A673 (cell line): Measurements from ENCODE around the gene SLC26A4. TPM values are rescaled to one million over a fixed set of nuclear protein-coding genes. Genes with fewer than 3 reads are reported as not detected.

ENCODE experiments used
- BruUV-seq: library from RNA; stranded (reverse); fragments of 400-500 nt; replicated peaks from 2 replicates; lab custom pipeline; 2021; lab: Mats Ljungman, UMichigan
- CTCF ChIA-PET: fragments of 300-600 bp; sonication (Branson Sonifier 250); formaldehyde crosslinking; loops from one replicate; lab custom pipeline; 2022; ENCODE audit warnings: antibody characterized with exemption; lab: Charles Lee
- POLR2A ChIA-PET: fragments of 300-600 bp; sonication (Branson Sonifier 250); formaldehyde crosslinking; loops from one replicate; lab custom pipeline; 2022; ENCODE audit warnings: antibody characterized with exemption; ENCODE audit not compliant: low non-redundant PET; lab: Charles Lee
- DNase-seq: peaks from one replicate; pipeline ENCODE4 v3.0.0-alpha.2; 2015; ENCODE audit warnings: low spot score
- H3K27ac ChIP-seq: fragments of 200-600 bp; sonication (generic); 2 replicates; pipeline ENCODE4 v1.5.1; 2016; ENCODE audit warnings: mixed run types, low read depth, mild to moderate bottlenecking, mixed read lengths, antibody characterized with exemption, low read length; ENCODE audit not compliant: poor library complexity, severe bottlenecking
- H3K27me3 ChIP-seq: fragments of 200-600 bp; sonication (generic); replicated peaks from 2 replicates; pipeline ENCODE4 v1.6.1; 2017; ENCODE audit warnings: mixed run types, low read depth, mild to moderate bottlenecking, mixed read lengths, antibody characterized with exemption, low read length; ENCODE audit not compliant: insufficient read depth, poor library complexity
- H3K36me3 ChIP-seq: fragments of 200-600 bp; sonication (generic); 2 replicates; pipeline ENCODE4 v1.6.1; 2016; ENCODE audit warnings: mixed run types, mild to moderate bottlenecking, mixed read lengths, antibody characterized with exemption, low read length; ENCODE audit not compliant: insufficient read depth, poor library complexity, severe bottlenecking
- H3K4me1 ChIP-seq: fragments of 200-600 bp; sonication (generic); 2 replicates; pipeline ENCODE4 v1.6.1; 2017; ENCODE audit warnings: mixed run types, mild to moderate bottlenecking, mixed read lengths, antibody characterized with exemption, low read length; ENCODE audit not compliant: insufficient read depth, poor library complexity, severe bottlenecking
- H3K4me3 ChIP-seq: fragments of 200-600 bp; sonication (generic); 2 replicates; pipeline ENCODE4 v1.5.1; 2016; ENCODE audit warnings: low read depth, mixed run types, mild to moderate bottlenecking, mixed read lengths, low read length; ENCODE audit not compliant: poor library complexity, severe bottlenecking
- H3K9me3 ChIP-seq: fragments of 200-600 bp; sonication (generic); 2 replicates; pipeline ENCODE4 v1.6.1; 2016; ENCODE audit warnings: mixed run types, low read depth, mild to moderate bottlenecking, mixed read lengths, antibody characterized with exemption, low read length; ENCODE audit not compliant: poor library complexity, severe bottlenecking
- EZH2 ChIP-seq: fragments of 200-600 bp; sonication (generic); IDR thresholded peaks from 2 replicates; pipeline ENCODE4 v1.6.1; 2017; ENCODE audit warnings: borderline replicate concordance, low read depth, mild to moderate bottlenecking, mixed read lengths, antibody characterized with exemption, low read length; ENCODE audit not compliant: poor library complexity, severe bottlenecking
- intact Hi-C: fragments of 100-400 bp; cut with micrococcal nuclease; formaldehyde crosslinking; loops from one replicate; pipeline ENCODE4 v1.10.0; 2022; ENCODE audit not compliant: unreplicated experiment
- total RNA-seq: library from RNA; stranded (reverse); gene quantifications from 2 replicates; pipeline ENCODE4 v1.2.3, GENCODE V29; 2021
- TF ChIP-seq, protein P1 (sequence below): fragments of 300-800, 200-600 bp; sonication (generic); conservative IDR thresholded peaks from 2 replicates; pipeline ENCODE4 v1.5.1; 2017; ENCODE audit warnings: low read depth, mild to moderate bottlenecking, antibody characterized with exemption, low read length, moderate library complexity, mixed read lengths

Gene SLC26A4
- total RNA-seq, 1 experiment from 2014 or later, result not detected

DNA sequence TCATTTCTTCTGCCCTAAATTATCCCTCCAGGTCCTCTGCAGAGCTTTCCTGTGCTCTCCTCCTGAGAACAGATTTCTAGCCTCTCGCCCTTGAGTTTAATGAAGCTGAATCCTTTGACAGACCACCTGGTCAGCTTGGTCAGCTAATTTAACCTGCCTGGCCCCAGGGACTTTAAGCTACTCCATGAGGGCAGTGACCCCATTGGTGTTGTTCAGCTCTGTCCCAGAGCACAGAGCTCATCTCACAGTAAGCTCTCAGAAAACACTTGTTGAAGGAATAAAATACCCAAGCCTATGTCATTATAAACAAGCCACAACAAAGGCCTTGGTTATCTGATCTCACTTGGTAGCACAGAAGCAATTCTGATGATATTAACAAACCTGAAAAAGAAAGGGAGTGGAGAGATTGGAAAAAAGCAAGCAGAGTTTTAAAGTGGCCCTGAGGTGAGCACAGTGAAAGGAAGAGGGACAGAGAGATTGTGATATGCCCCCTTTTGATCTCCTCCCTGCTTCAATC is 24.4 kb downstream of the SLC26A4 start:
- no peak for TF ChIP-seq EZH2
- TF ChIP-seq, protein P1, sequence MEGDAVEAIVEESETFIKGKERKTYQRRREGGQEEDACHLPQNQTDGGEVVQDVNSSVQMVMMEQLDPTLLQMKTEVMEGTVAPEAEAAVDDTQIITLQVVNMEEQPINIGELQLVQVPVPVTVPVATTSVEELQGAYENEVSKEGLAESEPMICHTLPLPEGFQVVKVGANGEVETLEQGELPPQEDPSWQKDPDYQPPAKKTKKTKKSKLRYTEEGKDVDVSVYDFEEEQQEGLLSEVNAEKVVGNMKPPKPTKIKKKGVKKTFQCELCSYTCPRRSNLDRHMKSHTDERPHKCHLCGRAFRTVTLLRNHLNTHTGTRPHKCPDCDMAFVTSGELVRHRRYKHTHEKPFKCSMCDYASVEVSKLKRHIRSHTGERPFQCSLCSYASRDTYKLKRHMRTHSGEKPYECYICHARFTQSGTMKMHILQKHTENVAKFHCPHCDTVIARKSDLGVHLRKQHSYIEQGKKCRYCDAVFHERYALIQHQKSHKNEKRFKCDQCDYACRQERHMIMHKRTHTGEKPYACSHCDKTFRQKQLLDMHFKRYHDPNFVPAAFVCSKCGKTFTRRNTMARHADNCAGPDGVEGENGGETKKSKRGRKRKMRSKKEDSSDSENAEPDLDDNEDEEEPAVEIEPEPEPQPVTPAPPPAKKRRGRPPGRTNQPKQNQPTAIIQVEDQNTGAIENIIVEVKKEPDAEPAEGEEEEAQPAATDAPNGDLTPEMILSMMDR, result no peak
- no peak overlapping the region for H3K4me3 ChIP-seq
- BruUV-seq, result no TSS peak
- no peaks in the 10 kb centered on the region for H3K27me3 ChIP-seq
- DNase-seq, result no peak
- ChIA-PET POLR2A (no interaction called here), CTCF (interaction anchor here (0.6 kb wide), 1 partner anchor 684 kb away, joined by 3 read pairs; no protein-coding TSS in a partner anchor)
- H3K36me3 ChIP-seq, result no peaks in the 10 kb centered on the region
- H3K4me1 ChIP-seq, result no peaks in the 10 kb centered on the region
- intact Hi-C loops, result no loop called here
- H3K9me3 ChIP-seq, result no peaks in the 10 kb centered on the region
- H3K27ac ChIP-seq, result no peak overlapping the region

DNA sequence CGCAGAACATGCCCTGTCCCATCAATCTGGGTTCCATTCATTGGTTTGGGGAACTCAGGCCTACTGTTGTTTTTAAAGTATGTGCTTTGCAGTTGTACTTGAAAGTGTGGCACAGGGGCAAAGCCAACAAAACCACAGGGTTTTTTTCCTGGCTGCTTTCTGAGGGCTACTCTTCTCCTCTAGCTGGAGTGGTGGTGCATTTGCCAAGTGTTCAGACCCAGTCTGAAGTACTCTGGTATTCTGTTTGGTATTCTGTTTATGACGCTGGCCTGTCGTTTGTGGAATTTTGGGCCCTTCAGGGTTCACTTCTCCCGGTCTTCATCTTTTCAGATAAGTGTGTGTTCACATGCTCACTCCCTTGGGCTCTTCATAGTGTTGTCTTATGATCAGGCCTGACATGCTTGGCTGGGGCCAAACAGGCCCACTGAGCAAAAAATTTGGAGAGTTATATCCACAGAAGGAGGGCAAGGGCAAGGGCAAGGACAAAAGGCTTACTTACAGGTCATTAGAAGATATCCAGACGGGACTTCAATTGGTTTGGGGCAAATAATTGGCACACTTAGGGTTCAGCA is 26.3 kb downstream of the SLC26A4 start:
- Histone ChIP-seq H3K4me3 (no peak overlapping the region), H3K36me3 (no peaks in the 10 kb centered on the region), H3K9me3 (no peaks in the 10 kb centered on the region), H3K4me1 (no peaks in the 10 kb centered on the region), H3K27me3 (no peaks in the 10 kb centered on the region), H3K27ac (no peak overlapping the region)
- intact Hi-C loops, result no loop called here
- CTCF ChIA-PET, result no interaction called here
- TF ChIP-seq EZH2, result no peak
- TF ChIP-seq, protein P1, result no peak
- POLR2A ChIA-PET, result no interaction called here
- DNase-seq, result no peak
- BruUV-seq, result no TSS peak

DNA sequence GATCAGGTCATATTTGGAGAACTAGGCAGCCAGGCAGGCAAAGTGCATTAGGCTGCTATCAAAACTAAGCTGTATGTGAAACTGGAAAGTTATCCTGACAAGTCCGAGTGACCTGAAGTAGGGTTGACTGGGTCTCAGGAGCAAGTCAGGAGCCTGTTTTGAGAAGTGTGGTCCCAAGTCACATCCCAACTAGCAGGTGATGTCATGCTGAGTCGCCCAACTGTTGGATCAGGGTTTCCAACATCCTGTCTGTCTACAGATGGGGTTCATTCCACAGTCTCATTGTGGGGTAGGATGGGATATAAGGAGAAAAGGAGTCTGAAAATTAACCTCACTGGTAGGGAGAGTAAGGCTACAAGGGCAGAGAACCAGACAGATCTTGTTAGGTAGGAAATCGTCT is 27.0 kb downstream of the SLC26A4 start:
- no peak for DNase-seq
- BruUV-seq, result no TSS peak
- Histone ChIP-seq H3K36me3 (no peaks in the 10 kb centered on the region), H3K27ac (no peak overlapping the region), H3K9me3 (no peaks in the 10 kb centered on the region), H3K4me3 (no peak overlapping the region), H3K4me1 (no peaks in the 10 kb centered on the region), H3K27me3 (no peaks in the 10 kb centered on the region)
- POLR2A ChIA-PET, result no interaction called here
- CTCF ChIA-PET, result no interaction called here
- TF ChIP-seq, protein P1, result no peak
- no peak for TF ChIP-seq EZH2
- intact Hi-C loops, result no loop called here
